SK-N-MC (cell line): ENCODE data around the gene CTBP1.

Source experiments
- DNase-seq: peaks from one replicate; pipeline ENCODE4 v3.0.0-alpha.2; 2011; ENCODE audit warnings: low read depth, low spot score
- H3K27ac ChIP-seq: fragments of 200-600 bp; sonication (generic); 2 replicates; pipeline ENCODE4 v1.5.1; 2016; ENCODE audit warnings: mixed run types
- H3K36me3 ChIP-seq: fragments of 200-600 bp; sonication (generic); 2 replicates; pipeline ENCODE4 v1.6.1; 2017; ENCODE audit warnings: antibody characterized with exemption, low read length, mixed read lengths; ENCODE audit not compliant: insufficient read depth
- H3K4me3 ChIP-seq: fragments of 200-600 bp; sonication (generic); 2 replicates; pipeline ENCODE4 v1.5.1; 2016
- H3K9ac ChIP-seq: fragments of 200-600 bp; sonication (generic); 2 replicates; pipeline ENCODE4 v1.8.0; 2017; ENCODE audit warnings: mixed run types, mixed read lengths; ENCODE audit not compliant: insufficient read length
- H3K9me3 ChIP-seq: fragments of 200-600 bp; sonication (generic); 2 replicates; pipeline ENCODE4 v1.6.1; 2017; ENCODE audit warnings: low read depth, mild to moderate bottlenecking, antibody characterized with exemption, low read length, moderate library complexity, mixed read lengths
- EZH2 ChIP-seq: fragments of 200-600 bp; sonication (generic); IDR thresholded peaks from one replicate; pipeline ENCODE4 v1.6.1; 2017; ENCODE audit warnings: antibody characterized with exemption
- FOXP2 ChIP-seq: optimal IDR thresholded peaks from 2 replicates; pipeline ENCODE3; 2011; ENCODE audit warnings: mild to moderate bottlenecking, moderate library complexity; ENCODE audit not compliant: insufficient read depth; ENCODE audit errors: extremely low read length, control extremely low read depth
- POLR2AphosphoS5 ChIP-seq: IDR thresholded peaks from 2 replicates; pipeline ENCODE4 v1.6.1; 2012; ENCODE audit warnings: mild to moderate bottlenecking, low read depth, low read length, borderline replicate concordance

Gene CTBP1

GRCh38 chr4:1194010-1194900, 54.7 kb downstream of the CTBP1 start:
- Histone ChIP-seq H3K27ac (no peak overlapping the region), H3K36me3 (no peaks in the 10 kb centered on the region), H3K9me3 (no peaks in the 10 kb centered on the region), H3K4me3 (no peak overlapping the region), H3K9ac (no peak overlapping the region)
- TF ChIP-seq FOXP2 (no peak), POLR2AphosphoS5 (no peak), EZH2 (no peak)
- DNase-seq: no peak

DNA sequence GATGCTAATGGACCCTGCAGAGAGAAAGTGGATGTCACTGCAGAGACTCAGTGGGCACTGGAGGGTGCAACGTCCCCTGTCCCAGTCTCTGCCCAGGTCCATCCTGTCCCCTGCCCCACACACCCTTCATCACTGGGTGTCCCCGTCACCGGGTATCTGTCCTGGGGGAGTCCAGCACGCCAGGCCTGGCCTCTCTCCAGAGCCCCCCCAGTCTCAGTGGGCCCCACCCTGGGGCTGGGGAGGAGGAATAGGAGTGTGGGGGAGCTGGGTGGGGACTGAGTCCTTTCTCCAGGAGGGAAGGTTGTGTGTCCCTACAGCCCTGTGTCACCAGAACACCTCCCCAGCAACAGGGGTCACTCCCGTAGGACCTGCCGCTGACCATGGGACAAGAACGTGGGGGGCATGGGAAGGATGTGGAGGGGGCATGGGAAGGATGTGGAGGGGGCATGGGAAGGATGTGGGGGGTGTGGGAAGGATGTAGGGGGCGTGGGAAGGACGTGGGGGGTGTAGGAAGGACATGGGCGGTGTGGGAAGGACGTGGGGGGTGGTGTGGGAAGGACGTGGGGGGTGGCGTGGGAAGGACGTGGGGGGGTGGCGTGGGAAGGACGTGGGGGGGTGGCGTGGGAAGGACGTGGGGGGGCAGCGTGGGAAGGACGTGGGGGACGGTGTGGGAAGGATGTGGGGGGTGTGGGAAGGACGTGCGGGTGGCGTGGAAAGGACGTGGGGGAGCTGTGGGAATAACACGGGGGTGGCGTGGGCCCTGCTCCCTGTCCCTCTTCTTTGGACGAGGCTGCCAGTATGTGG, 55.5 kb downstream of the CTBP1 start:
- DNase-seq: no peak
- TF ChIP-seq POLR2AphosphoS5 (no peak), FOXP2 (no peak), EZH2 (no peak)
- H3K9me3 ChIP-seq: no peaks in the 10 kb centered on the region
- no peak overlapping the region for H3K4me3 ChIP-seq
- H3K9ac ChIP-seq: no peak overlapping the region
- no peaks in the 10 kb centered on the region for H3K36me3 ChIP-seq
- H3K27ac ChIP-seq: no peak overlapping the region

GRCh38 chr4:1192493-1193205, 56.3 kb downstream of the CTBP1 start:
- H3K9me3 ChIP-seq: no peaks in the 10 kb centered on the region
- H3K9ac ChIP-seq: no peak overlapping the region
- DNase-seq: no peak
- TF ChIP-seq FOXP2 (no peak), POLR2AphosphoS5 (no peak), EZH2 (no peak)
- no peaks in the 10 kb centered on the region for H3K36me3 ChIP-seq
- H3K27ac ChIP-seq: no peak overlapping the region
- H3K4me3 ChIP-seq: no peak overlapping the region

DNA sequence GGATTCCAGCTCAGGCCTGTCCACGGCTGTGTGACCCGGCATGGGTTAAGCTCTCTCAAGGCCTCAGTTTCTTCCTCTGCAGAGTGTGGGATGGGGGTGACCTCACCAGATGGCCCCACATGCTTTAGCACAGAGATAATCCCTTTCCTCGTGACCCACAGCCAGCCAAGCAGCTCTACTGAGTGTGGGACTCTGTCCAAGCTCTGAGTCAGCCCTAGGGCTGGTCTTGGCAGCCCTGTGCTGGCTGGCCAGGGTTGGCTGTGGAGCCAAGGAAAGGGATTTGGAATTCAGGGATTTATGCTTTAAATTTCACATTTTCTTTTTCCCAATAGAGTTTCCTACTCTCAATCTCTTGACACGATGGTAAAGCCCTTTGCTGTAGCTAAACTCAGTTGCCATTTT, 56.8 kb downstream of the CTBP1 start:
- no peak for DNase-seq
- H3K9ac ChIP-seq: no peak overlapping the region

GRCh38 chr4:1191621-1192020, 57.3 kb downstream of the CTBP1 start:
- Histone ChIP-seq H3K9ac (no peak overlapping the region), H3K4me3 (no peak overlapping the region), H3K27ac (no peak overlapping the region), H3K36me3 (no peaks in the 10 kb centered on the region), H3K9me3 (no peaks in the 10 kb centered on the region)
- TF ChIP-seq POLR2AphosphoS5 (no peak), FOXP2 (no peak), EZH2 (no peak)
- no peak for DNase-seq

More for the DNA sequence above, 56.8 kb downstream of the CTBP1 start:
- no peak for TF ChIP-seq POLR2AphosphoS5
- no peak for TF ChIP-seq FOXP2
- no peak for TF ChIP-seq EZH2
- H3K36me3 ChIP-seq: no peaks in the 10 kb centered on the region
- no peak overlapping the region for H3K27ac ChIP-seq
- no peak overlapping the region for H3K4me3 ChIP-seq
- H3K9me3 ChIP-seq: no peaks in the 10 kb centered on the region

DNA sequence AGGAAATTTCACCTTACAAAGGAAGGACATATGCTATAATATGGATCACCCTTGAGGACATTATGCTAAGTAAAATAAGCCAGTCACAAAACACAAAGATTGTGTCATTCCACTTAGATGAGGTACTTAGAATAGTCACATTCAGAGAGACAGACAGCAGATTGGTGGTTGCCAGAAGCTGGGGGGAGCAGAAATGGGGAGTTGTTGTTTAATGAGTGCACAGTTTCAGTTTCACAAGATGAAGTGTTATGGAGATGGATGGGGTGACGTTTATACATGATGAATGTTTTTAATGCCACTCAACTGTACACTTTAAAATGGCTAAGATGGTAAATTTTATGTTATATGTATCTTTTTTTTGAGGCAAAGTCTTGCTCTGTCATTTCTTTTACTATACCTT, 61.7 kb downstream of the CTBP1 start:
- H3K27ac ChIP-seq: no peak overlapping the region

DNA sequence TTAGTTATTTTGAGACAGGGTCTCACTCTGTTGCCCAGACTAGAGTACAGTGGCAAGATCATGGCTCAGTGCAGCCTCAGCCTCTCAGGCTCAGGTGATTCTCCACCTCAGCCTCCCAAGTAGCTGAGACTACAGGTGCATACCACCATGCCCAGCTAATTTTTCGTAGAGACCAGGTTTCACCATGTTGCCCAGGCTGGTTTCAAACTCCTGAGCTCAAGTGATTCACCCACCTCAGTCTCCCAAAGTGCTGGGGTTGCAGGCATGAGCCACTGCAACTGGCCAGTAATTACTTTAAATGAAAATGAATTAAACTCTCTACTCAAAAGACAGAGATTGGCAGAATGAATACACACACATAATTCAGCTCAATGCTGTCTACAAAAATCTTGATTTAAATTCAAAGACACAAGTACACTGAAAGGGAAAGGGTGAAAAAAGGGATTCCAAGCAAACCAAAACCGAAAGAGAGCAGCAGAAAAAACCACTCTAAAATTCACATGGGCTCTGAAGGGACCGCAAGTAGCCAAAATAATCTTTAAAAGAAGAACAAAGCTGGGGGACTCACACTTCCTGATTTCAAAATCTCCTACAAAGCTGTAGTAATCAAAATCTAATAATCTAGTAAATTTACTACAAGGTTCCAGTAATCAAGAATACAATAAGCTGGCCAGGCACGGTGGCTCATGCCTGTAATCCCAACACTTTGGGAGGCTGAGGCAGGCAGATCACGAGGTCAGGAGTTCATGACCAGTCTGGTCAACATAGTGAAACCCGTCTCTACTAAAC, 64.8 kb downstream of the CTBP1 start:
- TF ChIP-seq FOXP2 (no peak), EZH2 (no peak), POLR2AphosphoS5 (no peak)
- no peak overlapping the region for H3K4me3 ChIP-seq
- H3K27ac ChIP-seq: no peak overlapping the region
- no peaks in the 10 kb centered on the region for H3K36me3 ChIP-seq
- H3K9me3 ChIP-seq: no peaks in the 10 kb centered on the region
- H3K9ac ChIP-seq: no peak overlapping the region
- DNase-seq: no peak

More for the DNA sequence above, 61.7 kb downstream of the CTBP1 start:
- TF ChIP-seq EZH2 (no peak), POLR2AphosphoS5 (no peak), FOXP2 (no peak)
- no peak for DNase-seq
- Histone ChIP-seq H3K36me3 (no peaks in the 10 kb centered on the region), H3K9me3 (no peaks in the 10 kb centered on the region), H3K4me3 (no peak overlapping the region), H3K9ac (no peak overlapping the region)
